ENCODE results near the gene PARS2.

DNA sequence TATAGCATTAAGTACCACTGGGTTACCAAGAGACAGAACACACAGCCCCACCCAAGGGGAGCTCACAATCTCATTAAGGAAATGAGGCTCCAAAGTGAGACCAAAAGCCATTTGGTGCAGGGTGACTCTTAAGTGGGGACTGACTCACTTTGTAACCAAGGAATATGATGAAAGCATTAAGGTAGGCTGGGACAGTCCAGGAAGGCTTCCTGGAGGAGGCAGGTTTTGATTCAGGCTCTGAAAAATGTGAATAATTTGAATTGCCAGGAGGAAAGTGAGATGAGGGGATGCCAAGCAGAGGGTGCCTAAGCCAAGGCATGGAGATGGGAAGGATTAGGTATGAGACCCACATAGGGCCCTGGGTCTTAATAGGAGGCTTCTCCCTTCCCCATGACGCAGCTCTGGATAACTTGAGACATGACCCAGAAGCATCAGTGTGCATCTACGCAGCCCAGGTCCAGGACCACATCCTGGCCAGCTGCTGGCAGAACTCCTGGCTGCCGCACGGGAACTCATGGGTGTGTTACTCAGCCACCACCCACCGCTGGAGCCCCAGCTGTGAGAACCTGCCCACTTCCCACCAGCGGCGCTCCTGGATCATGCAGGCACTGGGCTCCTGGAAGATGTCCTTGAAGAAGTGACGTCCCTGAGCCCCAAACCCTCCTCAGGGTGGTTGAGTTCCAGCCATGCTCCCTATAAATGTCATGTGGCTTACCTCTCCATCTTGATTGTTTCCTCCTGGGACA lies 54.6 kb downstream of the PARS2 start:
- no peak for TF ChIP-seq POLR2A (IDR thresholded peaks at IDR 0.05)
- TF ChIP-seq, protein P1, sequence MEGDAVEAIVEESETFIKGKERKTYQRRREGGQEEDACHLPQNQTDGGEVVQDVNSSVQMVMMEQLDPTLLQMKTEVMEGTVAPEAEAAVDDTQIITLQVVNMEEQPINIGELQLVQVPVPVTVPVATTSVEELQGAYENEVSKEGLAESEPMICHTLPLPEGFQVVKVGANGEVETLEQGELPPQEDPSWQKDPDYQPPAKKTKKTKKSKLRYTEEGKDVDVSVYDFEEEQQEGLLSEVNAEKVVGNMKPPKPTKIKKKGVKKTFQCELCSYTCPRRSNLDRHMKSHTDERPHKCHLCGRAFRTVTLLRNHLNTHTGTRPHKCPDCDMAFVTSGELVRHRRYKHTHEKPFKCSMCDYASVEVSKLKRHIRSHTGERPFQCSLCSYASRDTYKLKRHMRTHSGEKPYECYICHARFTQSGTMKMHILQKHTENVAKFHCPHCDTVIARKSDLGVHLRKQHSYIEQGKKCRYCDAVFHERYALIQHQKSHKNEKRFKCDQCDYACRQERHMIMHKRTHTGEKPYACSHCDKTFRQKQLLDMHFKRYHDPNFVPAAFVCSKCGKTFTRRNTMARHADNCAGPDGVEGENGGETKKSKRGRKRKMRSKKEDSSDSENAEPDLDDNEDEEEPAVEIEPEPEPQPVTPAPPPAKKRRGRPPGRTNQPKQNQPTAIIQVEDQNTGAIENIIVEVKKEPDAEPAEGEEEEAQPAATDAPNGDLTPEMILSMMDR (IDR thresholded peaks at IDR 0.05): no peak
